HCT116 (cell line): ENCODE measurements around the gene ACTN1. TPM values are rescaled to one million over a fixed set of nuclear protein-coding genes. Genes with fewer than 3 reads are reported as not detected.

Source experiments
- ATAC-seq: fragments of 200-7000 bp; cut with Tn5 transposase; 2 replicates; pipeline ENCODE4 v1.9.1; 2020; ENCODE audit warnings: mild to moderate bottlenecking, moderate library complexity
- BruUV-seq: library from RNA; stranded (reverse); fragments of 400-500 nt; replicated peaks from 2 replicates; lab custom pipeline; 2021; lab: Mats Ljungman, UMichigan
- CTCF ChIA-PET: fragments of 300-600 bp; sonication (Branson Sonifier 250); formaldehyde crosslinking; loops from one replicate; lab custom pipeline; 2021; ENCODE audit warnings: antibody characterized with exemption; lab: Charles Lee
- POLR2A ChIA-PET: fragments of 300-600, 350-600 bp; sonication (Branson Sonifier 250); formaldehyde crosslinking; loops from one replicate; lab custom pipeline; 2021; ENCODE audit warnings: antibody characterized with exemption; lab: Charles Lee
- RAD21 ChIA-PET, 2 experiments: fragments of 300-600 bp; sonication (Branson Sonifier 250); formaldehyde crosslinking; loops; one replicate each; lab custom pipeline; 2023; ENCODE audit warnings: low total read pairs in 2 of 2; ENCODE audit not compliant: uncharacterized antibody in 2 of 2, unreplicated experiment in 2 of 2, low non-redundant PET in 1 of 2; lab: Charles Lee
- DNase-seq: peaks from one replicate; pipeline ENCODE4 v3.0.0-alpha.2; 2010; ENCODE audit warnings: low read depth, low spot score
- H2AFZ ChIP-seq: fragments of 200-600 bp; shearing (Covaris generic), sonication (generic); 2 replicates; pipeline ENCODE4 v1.6.1; 2017; ENCODE audit warnings: low read depth, mixed run types, mixed read lengths, antibody characterized with exemption, low read length; ENCODE audit not compliant: poor library complexity, severe bottlenecking
- H3K27ac ChIP-seq: 2 replicates; pipeline ENCODE4 v1.5.1; 2012; ENCODE audit warnings: low read depth, low read length
- H3K27me3 ChIP-seq: fragments of 200-600 bp; sonication (generic); 2 replicates; pipeline ENCODE4 v1.6.1; 2016; ENCODE audit warnings: mixed run types, low read length, mixed read lengths; ENCODE audit not compliant: insufficient read depth
- H3K36me3 ChIP-seq, 2 experiments: fragments of 200-500 bp in 1 of 2; fragments of 200-600 bp in 1 of 2; sonication (Bioruptor generic) in 1 of 2; sonication (generic) in 1 of 2; 2 replicates each; pipeline versions ENCODE4 v1.5.1 to v1.6.1; 2014 to 2016; ENCODE audit warnings: low read length in 2 of 2, inconsistent platforms in 1 of 2, mixed read lengths in 1 of 2, mixed run types in 1 of 2; ENCODE audit not compliant: insufficient read depth in 2 of 2, control insufficient read depth in 1 of 2
- H3K4me1 ChIP-seq, 2 experiments: fragments of 200-600 bp in 1 of 2; sonication (generic) in 1 of 2; 2 replicates each; pipeline versions ENCODE4 v1.5.1 to v1.6.1; 2012 to 2017; ENCODE audit warnings: low read length in 2 of 2, inconsistent platforms in 1 of 2, mild to moderate bottlenecking in 1 of 2, mixed read lengths in 1 of 2, mixed run types in 1 of 2, moderate library complexity in 1 of 2; ENCODE audit not compliant: insufficient read depth in 2 of 2, control insufficient read depth in 1 of 2
- H3K4me2 ChIP-seq: fragments of 200-600 bp; sonication (generic); 2 replicates; pipeline ENCODE4 v1.6.1; 2017; ENCODE audit warnings: mixed run types, low read length, mixed read lengths
- H3K4me3 ChIP-seq, 2 experiments: fragments of 200-600 bp in 1 of 2; sonication (generic) in 1 of 2; replicated peaks in 1 of 2; 2 replicates each; pipeline ENCODE4 v1.5.1; 2011 to 2016; ENCODE audit warnings: low read length in 2 of 2, control low read depth in 1 of 2, low read depth in 1 of 2, mild to moderate bottlenecking in 1 of 2, mixed read lengths in 1 of 2, mixed run types in 1 of 2
- H3K79me2 ChIP-seq: fragments of 200-600 bp; sonication (generic); 2 replicates; pipeline ENCODE4 v1.6.1; 2017; ENCODE audit warnings: mild to moderate bottlenecking, mixed run types, low read length, moderate library complexity, mixed read lengths; ENCODE audit not compliant: insufficient read depth
- H3K9ac ChIP-seq: fragments of 200-600 bp; sonication (generic); 2 replicates; pipeline ENCODE4 v1.6.1; 2016; ENCODE audit warnings: low read length, mixed read lengths
- H3K9me2 ChIP-seq: fragments of 200-600 bp; sonication (generic), shearing (Covaris generic); 2 replicates; pipeline ENCODE4 v1.6.1; 2017; ENCODE audit warnings: mixed run types, mild to moderate bottlenecking, moderate library complexity; ENCODE audit not compliant: insufficient read depth
- H3K9me3 ChIP-seq, 2 experiments: fragments of 200-500 bp in 1 of 2; fragments of 200-600 bp in 1 of 2; sonication (Bioruptor generic) in 1 of 2; sonication (generic) in 1 of 2; 2 replicates each; pipeline ENCODE4 v1.6.1; 2014 to 2017; ENCODE audit warnings: low read length in 2 of 2, mixed read lengths in 2 of 2, inconsistent platforms in 1 of 2, low read depth in 1 of 2, mild to moderate bottlenecking in 1 of 2, mixed run types in 1 of 2, moderate library complexity in 1 of 2; ENCODE audit not compliant: control insufficient read depth in 1 of 2, insufficient read depth in 1 of 2
- H4K20me1 ChIP-seq: fragments of 200-600 bp; sonication (generic), shearing (Covaris generic); 2 replicates; pipeline ENCODE4 v1.6.1; 2017; ENCODE audit warnings: mixed run types, mild to moderate bottlenecking, moderate library complexity; ENCODE audit not compliant: insufficient read depth
- ATF3 ChIP-seq: IDR thresholded peaks from 2 replicates; pipeline ENCODE4 v1.6.1; 2012
- CEBPB ChIP-seq: IDR thresholded peaks from 2 replicates; pipeline ENCODE4 v1.6.1; 2012; ENCODE audit warnings: low read depth
- CTCF ChIP-seq, 3 experiments: fragments of 200-600 bp in 1 of 3; sonication (generic) in 1 of 3; IDR thresholded peaks in 2 of 3; conservative IDR thresholded peaks in 1 of 3; 2 replicates each; pipeline ENCODE4 v1.5.1; 2012 to 2017; ENCODE audit warnings: low read depth in 2 of 3, low read length in 2 of 3, antibody characterized with exemption in 1 of 3, borderline replicate concordance in 1 of 3, control low read depth in 1 of 3, mild to moderate bottlenecking in 1 of 3, mixed read lengths in 1 of 3, mixed run types in 1 of 3, moderate library complexity in 1 of 3; ENCODE audit not compliant: insufficient read depth in 1 of 3
- EGR1 ChIP-seq: IDR thresholded peaks from 2 replicates; pipeline ENCODE4 v1.6.1; 2012; ENCODE audit warnings: low read depth
- ELF1 ChIP-seq: IDR thresholded peaks from 2 replicates; pipeline ENCODE4 v1.6.1; 2012; ENCODE audit warnings: low read depth, borderline replicate concordance
- EZH2 ChIP-seq: fragments of 200-600 bp; sonication (generic); IDR thresholded peaks from 2 replicates; pipeline ENCODE4 v1.6.1; 2017; ENCODE audit warnings: antibody characterized with exemption, mixed run types
- EZH2phosphoT487 ChIP-seq: fragments of 200-600 bp; IDR thresholded peaks from 2 replicates; pipeline ENCODE4 v1.6.1; 2018; ENCODE audit warnings: antibody characterized with exemption, borderline replicate concordance
- FOSL1 ChIP-seq: IDR thresholded peaks from 2 replicates; pipeline ENCODE4 v1.6.1; 2012; ENCODE audit warnings: low read depth
- POLR2A ChIP-seq: IDR thresholded peaks from 2 replicates; pipeline ENCODE4 v1.7.0; 2011; ENCODE audit warnings: borderline replicate concordance; ENCODE audit not compliant: insufficient read depth, insufficient read length; ENCODE audit errors: extremely low read depth
- POLR2AphosphoS5 ChIP-seq: IDR thresholded peaks from 2 replicates; pipeline ENCODE4 v1.6.1; 2011; ENCODE audit warnings: mild to moderate bottlenecking, low read depth, low read length, moderate library complexity
- RAD21 ChIP-seq: IDR thresholded peaks from 2 replicates; pipeline ENCODE4 v1.6.1; 2012; ENCODE audit warnings: low read depth, mild to moderate bottlenecking
- SIN3A ChIP-seq: IDR thresholded peaks from 2 replicates; pipeline ENCODE4 v1.6.1; 2012; ENCODE audit warnings: low read depth
- SP1 ChIP-seq: IDR thresholded peaks from 2 replicates; pipeline ENCODE4 v1.6.1; 2012; ENCODE audit warnings: low read depth
- TCF7L2 ChIP-seq: IDR thresholded peaks from 2 replicates; pipeline ENCODE4 v1.7.0; 2011; ENCODE audit warnings: borderline replicate concordance, inconsistent platforms; ENCODE audit not compliant: insufficient read depth, insufficient read length; ENCODE audit errors: extremely low read depth
- YY1 ChIP-seq: IDR thresholded peaks from 2 replicates; pipeline ENCODE4 v1.6.1; 2011; ENCODE audit warnings: low read length, low read depth, moderate library complexity, mild to moderate bottlenecking; ENCODE audit not compliant: insufficient replicate concordance; ENCODE audit errors: extremely low read depth
- ZFX ChIP-seq: fragments of 450-650 bp; IDR thresholded peaks from 2 replicates; pipeline ENCODE4 v1.6.1; 2017
- ZNF274 ChIP-seq: fragments of 200-500 bp; sonication (Bioruptor generic); IDR thresholded peaks from 2 replicates; pipeline ENCODE4 v1.6.1; 2014; ENCODE audit warnings: mild to moderate bottlenecking, low read depth, low read length, inconsistent platforms
- intact Hi-C: fragments of 100-400 bp; cut with micrococcal nuclease; formaldehyde crosslinking; loops from 2 replicates; pipeline ENCODE4 v1.10.0; 2022
- total RNA-seq: library from RNA; stranded (reverse); gene quantifications from one replicate; pipeline ENCODE4 v1.2.1, GENCODE V29; 2021; ENCODE audit not compliant: unreplicated experiment
- TF ChIP-seq, protein P1 (sequence below): IDR thresholded peaks from 2 replicates; pipeline ENCODE4 v1.6.1; 2012

Gene ACTN1
- total RNA-seq, 1 experiment from 2014 or later = 123 TPM

DNA sequence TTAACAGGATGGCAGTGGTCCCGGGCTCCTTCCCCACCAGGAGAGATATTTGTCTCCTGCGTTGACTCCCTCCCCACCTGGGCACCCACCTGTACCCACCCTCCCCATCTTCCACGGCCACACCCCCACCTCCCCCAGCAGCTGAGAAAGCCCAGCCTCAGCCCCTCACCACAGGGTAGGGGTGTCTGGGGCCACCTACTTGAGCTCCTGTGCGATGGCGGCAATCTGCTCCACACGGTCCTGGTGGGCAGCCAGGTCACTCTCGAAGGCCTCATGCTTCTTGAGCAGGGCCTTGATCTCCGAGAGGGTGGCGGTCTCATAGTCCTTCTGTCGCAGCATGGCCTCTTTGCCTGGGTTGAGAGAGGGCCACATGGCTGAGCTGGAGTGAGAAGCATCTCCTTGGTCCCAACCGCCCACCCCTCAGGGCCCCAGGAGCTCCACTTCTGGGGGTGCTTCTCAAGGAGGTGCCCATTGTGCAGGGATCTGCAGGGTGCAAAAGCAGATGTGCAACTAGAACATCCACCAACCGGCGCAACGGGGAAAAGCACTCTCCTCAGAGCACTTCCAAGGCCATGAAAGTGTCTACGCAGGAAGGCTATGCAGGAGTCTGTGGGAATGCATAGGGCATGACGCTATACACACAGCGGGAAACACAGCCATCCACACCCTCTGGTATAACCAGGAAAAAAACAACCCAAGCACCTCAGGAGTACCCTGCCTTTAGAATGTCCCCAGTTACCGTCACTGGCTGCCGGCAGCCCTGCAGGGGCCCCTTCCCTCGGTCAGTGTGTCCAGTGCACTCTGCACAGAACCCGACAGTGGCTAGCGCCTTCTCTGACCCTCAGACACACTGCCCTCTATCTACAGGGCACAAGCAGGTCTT is 93.6 kb downstream of the ACTN1 start:
- Histone ChIP-seq H3K9me3 (no peaks in the 10 kb centered on the region), H3K36me3 (peaks cover 38 to 46% of the 10 kb centered on the region in 2 experiments; a peak in 3 of 4 replicates), H3K4me2 (peak overlapping the region; percentile 38; the same call in 1 of the 2 replicates), H3K4me3 (no peak overlapping the region), H3K27ac (no peak overlapping the region), H3K4me1 (peaks cover 0 to 18% of the 10 kb centered on the region in 2 experiments; a peak in 2 of 4 replicates), H3K9me2 (no peaks in the 10 kb centered on the region), H3K79me2 (no peaks in the 10 kb centered on the region), H4K20me1 (no peaks in the 10 kb centered on the region), H2AFZ (no peak overlapping the region), H3K27me3 (no peaks in the 10 kb centered on the region), H3K9ac (no peak overlapping the region)
- no peak for TF ChIP-seq CEBPB
- no peak for TF ChIP-seq EZH2phosphoT487
- no peak for TF ChIP-seq SP1
- TF ChIP-seq POLR2AphosphoS5 = no peak
- TF ChIP-seq FOSL1 = no peak
- TF ChIP-seq CTCF (IDR thresholded peaks at IDR 0.05 in 2 of 3, conservative IDR thresholded peaks at IDR 0.05 in 1 of 3; ENCODE audit: borderline replicate concordance in 1 of 3, insufficient read depth in 1 of 3, low read depth in 2 of 3, low read length in 2 of 3) = no peak
- TF ChIP-seq RAD21 = no peak
- TF ChIP-seq ATF3 = no peak
- TF ChIP-seq ELF1 = no peak
- TF ChIP-seq SIN3A = no peak
- no peak for TF ChIP-seq EGR1
- TF ChIP-seq, protein P1, sequence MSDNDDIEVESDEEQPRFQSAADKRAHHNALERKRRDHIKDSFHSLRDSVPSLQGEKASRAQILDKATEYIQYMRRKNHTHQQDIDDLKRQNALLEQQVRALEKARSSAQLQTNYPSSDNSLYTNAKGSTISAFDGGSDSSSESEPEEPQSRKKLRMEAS = no peak
- TF ChIP-seq POLR2A = no peak
- TF ChIP-seq EZH2 = no peak
- TF ChIP-seq YY1 = no peak
- TF ChIP-seq ZNF274 = no peak
- TF ChIP-seq ZFX = no peak
- no peak for TF ChIP-seq TCF7L2
- BruUV-seq = no TSS peak
- CTCF ChIA-PET = no interaction called here
- POLR2A ChIA-PET = no interaction called here
- no peak for DNase-seq
- intact Hi-C loops = no loop called here
- RAD21 ChIA-PET = no interaction called here
- no peak for ATAC-seq
